ENCODE data around the gene MEFV. TPM values are rescaled to one million over a fixed set of nuclear protein-coding genes. Genes with fewer than 3 reads are reported as not detected.
"Not testable (repeated sequence)": the region's sequence is repeated elsewhere in the genome, so short reads cannot be mapped to it uniquely, and the experiment has no call there.

The MEFV gene
- total and polyA plus RNA-seq, 2 of the 13 experiments (the other 11 are each of a cell fraction or from before 2014, with no cell fraction given): 0.22 TPM; not detected in 1

- in situ Hi-C loops (cut with HindIII; ENCODE audit: extremely low pct_ligation_motif_present, low pct_unique_long_range_greater_than_20kb); POLR2A ChIA-PET; H3K9me3 ChIP-seq (ENCODE audit: low read length); H3K27ac ChIP-seq (ENCODE audit: extremely low read length, insufficient read depth, low read length); DNase-seq (ENCODE audit: low spot score); ATAC-seq; H3K36me3 ChIP-seq (replicated peaks in 1 of 2; ENCODE audit: control insufficient read depth in 1 of 2, insufficient read depth in 2 of 2, low read length in 2 of 2); H3K27me3 ChIP-seq (ENCODE audit: control insufficient read depth in 1 of 2, insufficient read depth in 2 of 2, low read length in 2 of 2); BruUV-seq (replicated peaks); CTCF ChIA-PET (ENCODE audit: low intra/inter-chr PET ratio, low total read pairs); H3K79me2 ChIP-seq (ENCODE audit: insufficient read depth, low read length); H2AFZ ChIP-seq (ENCODE audit: low read length); H3K9ac ChIP-seq (ENCODE audit: insufficient read depth, low read depth, low read length); H4K20me1 ChIP-seq (ENCODE audit: insufficient read depth, low read length); H3K4me2 ChIP-seq (ENCODE audit: low read depth, low read length); intact Hi-C loops (cut with micrococcal nuclease; ENCODE audit: unreplicated experiment); H3K4me3 ChIP-seq (replicated peaks in 1 of 3; ENCODE audit: insufficient read depth in 1 of 3, low read depth in 2 of 3, low read length in 3 of 3); FAIRE-seq: not testable (repeated sequence)
- peak; percentile 83; the same call in 1 of the 2 replicates for TF ChIP-seq SETDB1 (CRISPR knock-in tag; IDR thresholded peaks at IDR 0.05; ENCODE audit: borderline replicate concordance)
- 11% methylated on average over 3 of the region's 3 CpGs for WGBS (ENCODE audit: low lambda C conversion rate)
- H3K4me1 ChIP-seq (ENCODE audit: insufficient read depth, low read length): peaks cover 31% of the 10 kb centered on the region
Measured at GRCh38 chr16:3205939-3206338, 50.5 kb downstream of the MEFV start.

- CTCF ChIA-PET (ENCODE audit: low intra/inter-chr PET ratio, low total read pairs): no interaction called here
- BruUV-seq (replicated peaks): no TSS peak
- in situ Hi-C loops (cut with HindIII; ENCODE audit: extremely low pct_ligation_motif_present, low pct_unique_long_range_greater_than_20kb): no loop called here
Measured at GRCh38 chr16:3202903-3203539, 53.4 kb downstream of the MEFV start.

More at GRCh38 chr16:3202903-3203539, 53.4 kb downstream of the MEFV start:
- 0 out of 2 replicates have a peak, but pooled peaks cover 7% of the 10 kb centered on the region for H3K9me3 ChIP-seq (ENCODE audit: low read length)
- H3K4me1 ChIP-seq (ENCODE audit: insufficient read depth, low read length): peaks cover 36% of the 10 kb centered on the region
- H3K9ac ChIP-seq (ENCODE audit: insufficient read depth, low read depth, low read length): no peak overlapping the region
- WGBS (ENCODE audit: low lambda C conversion rate): 50% methylated on average over 5 of the region's 6 CpGs
- H3K79me2 ChIP-seq (ENCODE audit: insufficient read depth, low read length): no peaks in the 10 kb centered on the region
- FAIRE-seq: no peak
- TF ChIP-seq ZHX1 (CRISPR knock-in tag; IDR thresholded peaks at IDR 0.05; ENCODE audit: low read depth) (no peak), TBP (CRISPR knock-in tag; IDR thresholded peaks at IDR 0.05) (no peak), CEBPB (IDR thresholded peaks at IDR 0.05; ENCODE audit: borderline replicate concordance, low read depth, low read length) (peak; percentile 75; the same call in 1 of the 2 replicates), SETDB1 (CRISPR knock-in tag; IDR thresholded peaks at IDR 0.05; ENCODE audit: borderline replicate concordance) (no peak), PATZ1 (CRISPR knock-in tag; IDR thresholded peaks at IDR 0.05) (no peak), TOPORS (CRISPR knock-in tag; IDR thresholded peaks at IDR 0.05) (no peak), DDIT3 (CRISPR knock-in tag; IDR thresholded peaks at IDR 0.05) (no peak), ADNP (CRISPR knock-in tag; IDR thresholded peaks at IDR 0.05) (no peak), ARID2 (CRISPR knock-in tag; IDR thresholded peaks at IDR 0.05; ENCODE audit: borderline replicate concordance) (no peak)
- POLR2A ChIA-PET: no interaction called here
- intact Hi-C loops (cut with micrococcal nuclease; ENCODE audit: unreplicated experiment): no loop called here
- no peak for ATAC-seq
- H4K20me1 ChIP-seq (ENCODE audit: insufficient read depth, low read length): no peaks in the 10 kb centered on the region
- H3K36me3 ChIP-seq (replicated peaks in 1 of 2; ENCODE audit: control insufficient read depth in 1 of 2, insufficient read depth in 2 of 2, low read length in 2 of 2): no peaks in the 10 kb centered on the region
- H2AFZ ChIP-seq (ENCODE audit: low read length): no peak overlapping the region
- H3K4me3 ChIP-seq (replicated peaks in 1 of 3; ENCODE audit: insufficient read depth in 1 of 3, low read depth in 2 of 3, low read length in 3 of 3): no peak overlapping the region
- H3K27ac ChIP-seq (ENCODE audit: extremely low read length, insufficient read depth, low read length): no peak overlapping the region
- DNase-seq (ENCODE audit: low spot score): no peak
- no peak overlapping the region for H3K4me2 ChIP-seq (ENCODE audit: low read depth, low read length)
- H3K27me3 ChIP-seq (ENCODE audit: control insufficient read depth in 1 of 2, insufficient read depth in 2 of 2, low read length in 2 of 2): no peaks in the 10 kb centered on the region
